Ishikawa (cell line): ENCODE results near the gene FAM187B.

Experiments used
- CEBPB ChIP-seq: IDR thresholded peaks from 2 replicates; pipeline ENCODE4 v1.6.1; 2012
- CREB1 ChIP-seq: IDR thresholded peaks from 2 replicates; pipeline ENCODE4 v1.6.1; 2012; ENCODE audit warnings: low read depth
- EGR1 ChIP-seq: IDR thresholded peaks from 2 replicates; pipeline ENCODE4 v1.6.1; 2012
- EP300 ChIP-seq: IDR thresholded peaks from 2 replicates; pipeline ENCODE4 v1.6.1; 2012; ENCODE audit warnings: borderline replicate concordance
- FOXM1 ChIP-seq: IDR thresholded peaks from 2 replicates; pipeline ENCODE4 v1.6.1; 2012; ENCODE audit warnings: low read depth, borderline replicate concordance
- MAX ChIP-seq: IDR thresholded peaks from 2 replicates; pipeline ENCODE4 v1.6.1; 2012
- NFIC ChIP-seq: IDR thresholded peaks from 2 replicates; pipeline ENCODE4 v1.6.1; 2012
- RAD21 ChIP-seq: IDR thresholded peaks from 2 replicates; pipeline ENCODE4 v1.6.1; 2012; ENCODE audit warnings: low read depth
- REST ChIP-seq: IDR thresholded peaks from 2 replicates; pipeline ENCODE4 v1.6.1; 2012; ENCODE audit warnings: low read depth, mild to moderate bottlenecking
- TAF1 ChIP-seq: IDR thresholded peaks from 2 replicates; pipeline ENCODE4 v1.6.1; 2012; ENCODE audit warnings: low read depth, mild to moderate bottlenecking
- TCF12 ChIP-seq: IDR thresholded peaks from 2 replicates; pipeline ENCODE4 v1.6.1; 2012; ENCODE audit warnings: low read depth
- TEAD4 ChIP-seq: IDR thresholded peaks from 2 replicates; pipeline ENCODE4 v1.6.1; 2012
- USF1 ChIP-seq: IDR thresholded peaks from 2 replicates; pipeline ENCODE4 v1.6.1; 2012
- YY1 ChIP-seq: IDR thresholded peaks from 2 replicates; pipeline ENCODE4 v1.6.1; 2012; ENCODE audit warnings: low read depth
- ZBTB7A ChIP-seq: IDR thresholded peaks from 2 replicates; pipeline ENCODE4 v1.6.1; 2012; ENCODE audit warnings: low read depth

Gene FAM187B

GRCh38 chr19:35268536-35269437, 40.2 kb upstream of the FAM187B start, which contains the start of gene USF2:
Gene USF2 (plus strand): TSS chr19:35268962. CDS start chr19:35269102, 140 bp downstream.
- TF ChIP-seq TCF12 (no peak), FOXM1 (no peak), MAX (peak; percentile 59), EP300 (no peak), EGR1 (no peak), USF1 (peak; percentile 94), RAD21 (no peak), NFIC (no peak), CREB1 (no peak), ZBTB7A (no peak), TAF1 (0 out of 2 replicates have a peak, but pooled peaks have one; percentile 48), YY1 (no peak; the same call in 1 of the 2 replicates), REST (no peak), CEBPB (no peak), TEAD4 (no peak)

- TF ChIP-seq USF1 (no peak), TAF1 (peak; percentile 35; the same call in 1 of the 2 replicates), ZBTB7A (peak; percentile 99)
These were observed 39.4 kb upstream of the FAM187B start for GRCh38 chr19:35267818-35268535.

- 0 out of 2 replicates have a peak, but pooled peaks have one; percentile 46 for TF ChIP-seq ZBTB7A
- no peak for TF ChIP-seq RAD21
- no peak for TF ChIP-seq EP300
- TF ChIP-seq TEAD4, result no peak
- TF ChIP-seq MAX, result no peak
- TF ChIP-seq REST, result no peak
- TF ChIP-seq CREB1, result no peak
- no peak for TF ChIP-seq YY1
- TF ChIP-seq NFIC, result no peak
- no peak for TF ChIP-seq FOXM1
- no peak for TF ChIP-seq USF1
- no peak for TF ChIP-seq TCF12
- TF ChIP-seq EGR1, result peak; percentile 60
These were observed 38.8 kb upstream of the FAM187B start for GRCh38 chr19:35267353-35267817.

GRCh38 chr19:35266520-35267352, 38.2 kb upstream of the FAM187B start:
- TF ChIP-seq CREB1, result no peak
- TF ChIP-seq TAF1, result 0 out of 2 replicates have a peak, but pooled peaks have one; percentile 20
